Thyroid gland (tissue), 4 donors: ENCODE data around the gene LRRC37A. TPM values are rescaled to one million over a fixed set of nuclear protein-coding genes. Genes with fewer than 3 reads are reported as not detected.
"Not testable (repeated sequence)": the region's sequence is repeated elsewhere in the genome, so short reads cannot be mapped to it uniquely, and the experiment has no call there.

Source experiments
- DNase-seq, 2 donors: peaks; one replicate each; pipeline ENCODE4 v3.0.0-alpha.2; 2019
- H3K27ac ChIP-seq, 3 donors: fragments of 200-600 bp; sonication (generic); 1 replicate in 2 of 3; 2 replicates in 1 of 3; pipeline ENCODE4 v1.5.1; 2016 to 2019; ENCODE audit warnings: mild to moderate bottlenecking in 1 of 3, moderate library complexity in 1 of 3
- H3K27me3 ChIP-seq: fragments of 200-600 bp; sonication (generic); one replicate; pipeline ENCODE4 v1.5.1; 2019
- H3K36me3 ChIP-seq, 2 donors: fragments of 200-600 bp; sonication (generic); one replicate each; pipeline ENCODE4 v1.5.1; 2016 to 2019
- H3K4me1 ChIP-seq, 2 donors: fragments of 200-600 bp; sonication (generic); one replicate each; pipeline ENCODE4 v1.5.1; 2017 to 2019
- H3K4me3 ChIP-seq, 3 donors: fragments of 200-600 bp; sonication (generic); replicated peaks in 1 of 3; 1 replicate in 2 of 3; 2 replicates in 1 of 3; pipeline ENCODE4 v1.5.1; 2016; ENCODE audit warnings: mild to moderate bottlenecking in 1 of 3
- H3K9me3 ChIP-seq: fragments of 200-600 bp; sonication (generic); one replicate; pipeline ENCODE4 v1.5.1; 2017
- CTCF ChIP-seq, 6 experiments: fragments of 200-600 bp in 3 of 6; fragments of 450-650 bp in 3 of 6; sonication (generic) in 3 of 6; IDR thresholded peaks; one replicate each; pipeline ENCODE4 v1.5.1; 2016 to 2019; ENCODE audit warnings: antibody characterized with exemption in 6 of 6, mild to moderate bottlenecking in 2 of 6, inconsistent platforms in 1 of 6, moderate library complexity in 1 of 6
- WGBS, 2 donors: methylation state at CpG; one replicate each; pipeline ENCODE4 v1.1.5; 2017; 5-methylcytosine and 5-hydroxymethylcytosine counted together
- intact Hi-C: fragments of 100-400 bp; cut with DNase I; formaldehyde crosslinking; loops from one replicate; pipeline ENCODE4 v1.15.1; 2023
- total RNA-seq, 4 donors: library from RNA; depleted of rRNA; stranded (reverse); fragments of >200 nt; gene quantifications; one replicate each; pipeline ENCODE4 v1.2.3, GENCODE V29; 2016

LRRC37A gene
- total RNA-seq, result 1 to 10 TPM; 1.2 to 2.7 (median 2.4) TPM

GRCh38 chr17:46294831-46295230, at the start of gene LRRC37A:
Gene LRRC37A (plus strand): TSS chr17:46295131. CDS start chr17:46295134, 3 bp downstream.
- not testable (repeated sequence) for H3K4me1 ChIP-seq
- WGBS, 2 donors, result no CpG with 5 or more reads among the region's 16 CpGs

GRCh38 chr17:46249153-46249552, 45.8 kb upstream of the LRRC37A start:
- WGBS, 2 donors, result 81 to 82% methylated on average over 3 of the region's 3 CpGs
- intact Hi-C loops, H3K27me3 ChIP-seq: not testable (repeated sequence)

More at GRCh38 chr17:46294831-46295230, at the start of gene LRRC37A:
- H3K36me3 ChIP-seq, H3K9me3 ChIP-seq, H3K27ac ChIP-seq, DNase-seq, intact Hi-C loops, H3K27me3 ChIP-seq, H3K4me3 ChIP-seq: not testable (repeated sequence)

GRCh38 chr17:46252804-46253203, 42.1 kb upstream of the LRRC37A start:
- H3K27me3 ChIP-seq, H3K9me3 ChIP-seq, H3K4me3 ChIP-seq, DNase-seq, H3K27ac ChIP-seq, H3K4me1 ChIP-seq, intact Hi-C loops, H3K36me3 ChIP-seq: not testable (repeated sequence)
- WGBS, 2 donors, result 68 to 92% methylated on average over 4 to 30 of the region's 31 CpGs

More at GRCh38 chr17:46249153-46249552, 45.8 kb upstream of the LRRC37A start:
- H3K27ac ChIP-seq, DNase-seq, H3K9me3 ChIP-seq, H3K4me3 ChIP-seq, H3K36me3 ChIP-seq, H3K4me1 ChIP-seq: not testable (repeated sequence)

GRCh38 chr17:46253722-46254121, 41.2 kb upstream of the LRRC37A start:
- H3K36me3 ChIP-seq, H3K27me3 ChIP-seq, H3K9me3 ChIP-seq, H3K4me1 ChIP-seq, intact Hi-C loops, H3K4me3 ChIP-seq, H3K27ac ChIP-seq: not testable (repeated sequence)
- 37 to 50% methylated on average over 6 to 8 of the region's 8 CpGs for WGBS, 2 donors
- peak; percentile 23 to 35 for DNase-seq
- TF ChIP-seq CTCF (IDR thresholded peaks at IDR 0.05), result peak in 3 of 6 experiments; percentile 35 to 55 (median 38)

GRCh38 chr17:46254215-46254614, 40.7 kb upstream of the LRRC37A start:
- H3K27ac ChIP-seq, DNase-seq, H3K4me1 ChIP-seq, H3K4me3 ChIP-seq, intact Hi-C loops, H3K9me3 ChIP-seq, H3K27me3 ChIP-seq, H3K36me3 ChIP-seq: not testable (repeated sequence)
- 91 to 92% methylated on average over 6 of the region's 6 CpGs for WGBS, 2 donors

GRCh38 chr17:46256369-46256768, 38.6 kb upstream of the LRRC37A start:
- H3K27ac ChIP-seq, intact Hi-C loops, H3K27me3 ChIP-seq, H3K36me3 ChIP-seq, H3K4me3 ChIP-seq, DNase-seq, H3K4me1 ChIP-seq, H3K9me3 ChIP-seq: not testable (repeated sequence)
- 95 to 100% methylated on average over 1 of the region's 1 CpG for WGBS, 2 donors

GRCh38 chr17:46259845-46260661, 34.9 kb upstream of the LRRC37A start:
- H3K36me3 ChIP-seq, H3K27ac ChIP-seq, H3K9me3 ChIP-seq, H3K4me1 ChIP-seq, intact Hi-C loops, H3K27me3 ChIP-seq: not testable (repeated sequence)
- DNase-seq, result peak; percentile 37 to 45
- TF ChIP-seq CTCF (IDR thresholded peaks at IDR 0.05), result peak in 1 of 6 experiments; percentile 22
- H3K4me3 ChIP-seq, result peak overlapping the region in 1 of 3 donors; percentile 14
- WGBS, 2 donors, result 0 to 3% methylated on average over 10 to 11 of the region's 62 CpGs
